Ascending aorta (tissue), 2 donors: Measurements from ENCODE around the gene MAN2A1. TPM values are rescaled to one million over a fixed set of nuclear protein-coding genes. Genes with fewer than 3 reads are reported as not detected.

Experiments used
- DNase-seq, 2 donors: peaks; one replicate each; pipeline ENCODE4 v3.0.0-alpha.2; 2019; ENCODE audit warnings: low spot score in 2 of 2
- H3K27ac ChIP-seq, 2 donors: fragments of 200-600 bp; sonication (generic); one replicate each; pipeline ENCODE4 v1.5.1; 2016 to 2017; ENCODE audit warnings: mild to moderate bottlenecking in 1 of 2
- H3K27me3 ChIP-seq: fragments of 200-600 bp; sonication (generic); one replicate; pipeline ENCODE4 v1.5.1; 2017
- H3K36me3 ChIP-seq, 2 donors: fragments of 200-600 bp; sonication (generic); one replicate each; pipeline ENCODE4 v1.5.1; 2016
- H3K4me1 ChIP-seq, 2 donors: fragments of 200-600 bp; sonication (generic); one replicate each; pipeline ENCODE4 v1.5.1; 2016 to 2017; ENCODE audit warnings: mild to moderate bottlenecking in 1 of 2
- H3K4me3 ChIP-seq, 2 donors: fragments of 200-600 bp; sonication (generic); one replicate each; pipeline ENCODE4 v1.5.1; 2016 to 2017; ENCODE audit warnings: mild to moderate bottlenecking in 1 of 2
- H3K9me3 ChIP-seq, 2 donors: fragments of 200-600 bp; sonication (generic); one replicate each; pipeline ENCODE4 v1.5.1; 2016
- intact Hi-C: fragments of 100-400 bp; cut with DNase I; formaldehyde crosslinking; loops from one replicate; pipeline ENCODE4 v1.15.1; 2023
- total RNA-seq: library from RNA; depleted of rRNA; stranded (reverse); fragments of >200 nt; gene quantifications from one replicate; pipeline ENCODE4 v1.1.0, GENCODE V29; 2016
- TF ChIP-seq, protein P1 (sequence below), 3 experiments: fragments of 200-600 bp in 2 of 3; fragments of 450-650 bp in 1 of 3; sonication (generic) in 2 of 3; IDR thresholded peaks; one replicate each; pipeline ENCODE4 v1.5.1; 2016 to 2019; ENCODE audit warnings: antibody characterized with exemption in 3 of 3, mild to moderate bottlenecking in 1 of 3, moderate library complexity in 1 of 3

MAN2A1 gene
- total RNA-seq, 1 donor from 2014 or later, result 37.0 TPM

DNA sequence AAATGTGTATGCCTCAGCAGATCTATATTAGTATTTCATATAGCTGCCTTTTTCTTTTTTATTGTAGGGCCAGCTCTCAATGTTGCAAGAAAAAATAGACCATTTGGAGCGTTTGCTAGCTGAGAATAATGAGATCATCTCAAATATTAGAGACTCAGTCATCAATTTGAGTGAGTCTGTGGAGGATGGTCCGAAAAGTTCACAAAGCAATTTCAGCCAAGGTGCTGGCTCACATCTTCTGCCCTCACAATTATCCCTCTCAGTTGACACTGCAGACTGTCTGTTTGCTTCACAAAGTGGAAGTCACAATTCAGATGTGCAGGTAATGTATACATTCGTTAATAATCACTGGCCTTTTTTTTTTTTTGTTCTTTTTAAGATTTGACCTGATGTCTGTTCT is 23.7 kb downstream of the MAN2A1 start:
- Histone ChIP-seq H3K36me3 (peaks cover 0 to 5% of the 10 kb centered on the region in 2 donors), H3K27ac (peak overlapping the region in 1 of 2 donors; percentile 8), H3K4me1 (peaks cover 0 to 16% of the 10 kb centered on the region in 2 donors), H3K9me3 (no peaks in the 10 kb centered on the region), H3K27me3 (no peaks in the 10 kb centered on the region), H3K4me3 (no peak overlapping the region)
- TF ChIP-seq, protein P1, sequence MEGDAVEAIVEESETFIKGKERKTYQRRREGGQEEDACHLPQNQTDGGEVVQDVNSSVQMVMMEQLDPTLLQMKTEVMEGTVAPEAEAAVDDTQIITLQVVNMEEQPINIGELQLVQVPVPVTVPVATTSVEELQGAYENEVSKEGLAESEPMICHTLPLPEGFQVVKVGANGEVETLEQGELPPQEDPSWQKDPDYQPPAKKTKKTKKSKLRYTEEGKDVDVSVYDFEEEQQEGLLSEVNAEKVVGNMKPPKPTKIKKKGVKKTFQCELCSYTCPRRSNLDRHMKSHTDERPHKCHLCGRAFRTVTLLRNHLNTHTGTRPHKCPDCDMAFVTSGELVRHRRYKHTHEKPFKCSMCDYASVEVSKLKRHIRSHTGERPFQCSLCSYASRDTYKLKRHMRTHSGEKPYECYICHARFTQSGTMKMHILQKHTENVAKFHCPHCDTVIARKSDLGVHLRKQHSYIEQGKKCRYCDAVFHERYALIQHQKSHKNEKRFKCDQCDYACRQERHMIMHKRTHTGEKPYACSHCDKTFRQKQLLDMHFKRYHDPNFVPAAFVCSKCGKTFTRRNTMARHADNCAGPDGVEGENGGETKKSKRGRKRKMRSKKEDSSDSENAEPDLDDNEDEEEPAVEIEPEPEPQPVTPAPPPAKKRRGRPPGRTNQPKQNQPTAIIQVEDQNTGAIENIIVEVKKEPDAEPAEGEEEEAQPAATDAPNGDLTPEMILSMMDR (IDR thresholded peaks at IDR 0.05), result no peak
- DNase-seq, result no peak
- intact Hi-C loops, result no loop called here

DNA sequence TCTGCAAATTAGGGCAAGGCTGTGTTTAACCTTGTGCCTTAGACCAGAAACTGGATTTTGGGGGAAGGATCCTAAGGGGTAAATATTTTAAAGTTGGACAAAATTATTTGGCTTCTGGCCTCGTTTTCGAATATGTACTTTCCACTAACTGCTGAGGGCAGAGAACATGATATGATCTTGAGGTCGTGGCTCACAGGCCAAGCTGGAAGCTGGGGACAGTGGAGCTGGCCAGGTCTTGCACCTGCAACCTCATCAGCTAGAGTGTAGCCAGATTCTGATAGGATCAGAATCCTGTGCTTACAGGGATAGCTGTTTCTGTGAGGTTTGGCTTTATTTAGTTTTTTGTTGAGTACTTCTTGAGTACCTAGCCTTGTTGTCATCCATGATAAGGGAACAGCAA is 24.9 kb downstream of the MAN2A1 start:
- peaks cover 0 to 7% of the 10 kb centered on the region in 2 donors for H3K36me3 ChIP-seq
- intact Hi-C loops, result no loop called here
- no peak for DNase-seq
- peaks cover 0 to 16% of the 10 kb centered on the region in 2 donors for H3K4me1 ChIP-seq
- no peak overlapping the region for H3K27ac ChIP-seq
- TF ChIP-seq, protein P1 (IDR thresholded peaks at IDR 0.05), result no peak
- no peak overlapping the region for H3K4me3 ChIP-seq
- H3K9me3 ChIP-seq, result no peaks in the 10 kb centered on the region
- H3K27me3 ChIP-seq, result no peaks in the 10 kb centered on the region

- H3K27ac ChIP-seq, result no peak overlapping the region
- no peaks in the 10 kb centered on the region for H3K9me3 ChIP-seq
- H3K4me3 ChIP-seq, result no peak overlapping the region
- intact Hi-C loops, result no loop called here
- no peaks in the 10 kb centered on the region for H3K27me3 ChIP-seq
- DNase-seq, result no peak
- H3K36me3 ChIP-seq, result peaks cover 0 to 7% of the 10 kb centered on the region in 2 donors
- H3K4me1 ChIP-seq, result peaks cover 0 to 7% of the 10 kb centered on the region in 2 donors
- TF ChIP-seq, protein P1 (IDR thresholded peaks at IDR 0.05), result no peak
Measured at GRCh38 chr5:109718216-109718615, 28.5 kb downstream of the MAN2A1 start.

DNA sequence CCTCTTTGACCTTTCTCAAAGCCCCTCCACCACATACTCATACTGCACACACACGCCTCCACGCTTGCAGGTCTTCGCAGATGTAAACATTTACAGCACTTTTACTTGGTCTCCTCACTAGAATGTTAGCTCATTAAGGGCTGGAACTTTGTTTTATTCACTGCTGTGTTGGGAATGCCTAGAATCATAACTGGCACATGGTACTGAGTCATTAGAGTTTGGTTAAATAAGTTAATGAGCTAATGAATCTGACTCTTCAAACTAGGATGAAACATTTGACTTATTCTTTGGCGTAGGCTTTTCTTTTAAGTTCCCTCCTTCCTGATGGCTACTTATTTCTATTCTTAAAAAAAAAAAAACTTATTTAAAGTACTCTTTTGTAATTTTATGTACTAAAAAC is 28.9 kb downstream of the MAN2A1 start:
- H3K4me3 ChIP-seq, result no peak overlapping the region
- H3K36me3 ChIP-seq, result peaks cover 0 to 7% of the 10 kb centered on the region in 2 donors
- H3K9me3 ChIP-seq, result no peaks in the 10 kb centered on the region
- DNase-seq, result no peak
- intact Hi-C loops, result no loop called here
- H3K27ac ChIP-seq, result no peak overlapping the region
- peaks cover 0 to 4% of the 10 kb centered on the region in 2 donors for H3K4me1 ChIP-seq
- TF ChIP-seq, protein P1 (IDR thresholded peaks at IDR 0.05), result no peak
- no peaks in the 10 kb centered on the region for H3K27me3 ChIP-seq

DNA sequence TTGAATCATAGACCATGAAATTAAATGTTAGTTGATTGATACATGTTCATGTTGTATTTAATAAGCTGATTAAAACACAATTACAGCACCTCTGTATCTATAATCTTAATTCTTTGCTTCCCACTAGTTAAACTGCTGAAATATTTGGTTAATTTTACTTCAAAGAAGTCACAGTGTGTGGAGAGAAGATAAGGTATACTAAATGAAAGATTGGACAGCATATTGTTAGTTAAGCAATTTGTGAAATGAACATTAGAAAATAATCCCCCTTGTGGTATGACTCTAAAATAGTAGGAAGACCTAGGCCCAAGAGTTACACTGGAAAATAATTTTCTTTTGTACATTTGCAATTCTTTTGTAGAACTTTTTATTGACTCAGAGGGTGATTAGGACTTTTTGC is 30.3 kb downstream of the MAN2A1 start:
- DNase-seq, result no peak
- no peaks in the 10 kb centered on the region for H3K9me3 ChIP-seq
- H3K36me3 ChIP-seq, result peaks cover 0 to 7% of the 10 kb centered on the region in 2 donors
- intact Hi-C loops, result no loop called here
- no peaks in the 10 kb centered on the region for H3K27me3 ChIP-seq
- TF ChIP-seq, protein P1 (IDR thresholded peaks at IDR 0.05), result no peak
- H3K4me3 ChIP-seq, result no peak overlapping the region
- H3K27ac ChIP-seq, result no peak overlapping the region
- H3K4me1 ChIP-seq, result no peaks in the 10 kb centered on the region

- no peak overlapping the region for H3K27ac ChIP-seq
- H3K36me3 ChIP-seq, result peaks cover 0 to 7% of the 10 kb centered on the region in 2 donors
- TF ChIP-seq, protein P1 (IDR thresholded peaks at IDR 0.05), result no peak
- no peak for DNase-seq
- no peak overlapping the region for H3K4me3 ChIP-seq
- no peaks in the 10 kb centered on the region for H3K4me1 ChIP-seq
- no peaks in the 10 kb centered on the region for H3K27me3 ChIP-seq
- intact Hi-C loops, result no loop called here
- H3K9me3 ChIP-seq, result no peaks in the 10 kb centered on the region
Measured at GRCh38 chr5:109721741-109722140, 32.0 kb downstream of the MAN2A1 start.
